ENCODE measurements around the gene ASB2.
A peak's percentile ranks its signal among the peaks of the same experiment; 100 is the strongest.

The ASB2 gene

GRCh38 chr14:93964820-93965286, 11.5 kb downstream of the ASB2 start:
- Mint-ChIP-seq H3K4me3 (no peak overlapping the region), H3K4me1 (ENCODE audit: low read depth) (peaks cover 91% of the 10 kb centered on the region), H3K27me3 (no peaks in the 10 kb centered on the region), H3K9me3 (peaks cover 6% of the 10 kb centered on the region), H3K36me3 (ENCODE audit: low read depth) (peaks cover 5% of the 10 kb centered on the region), H3K27ac (peak overlapping the region; percentile 62)

GRCh38 chr14:93964281-93964680, 12.1 kb downstream of the ASB2 start:
- H3K4me3 Mint-ChIP-seq, result no peak overlapping the region
- peaks cover 6% of the 10 kb centered on the region for H3K9me3 Mint-ChIP-seq

DNA sequence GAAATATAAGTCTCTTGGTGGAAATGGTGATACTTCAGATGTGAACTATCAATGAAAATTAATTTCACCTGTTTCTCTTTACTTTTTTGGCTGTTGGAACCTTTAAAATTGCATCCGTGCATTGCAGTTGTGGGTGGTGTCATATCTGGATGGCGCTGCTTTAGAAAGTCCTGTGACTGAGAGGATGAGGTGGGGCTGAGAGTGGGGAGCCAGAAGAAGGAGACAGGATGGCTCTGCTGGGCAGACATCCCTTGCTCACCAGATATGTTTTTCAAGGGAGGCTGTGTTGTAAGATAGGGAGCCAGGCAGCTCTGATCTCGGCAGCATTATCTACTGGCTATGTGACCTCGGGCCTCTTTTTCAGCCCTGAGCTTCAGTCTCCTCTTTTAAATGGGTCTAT, 12.7 kb downstream of the ASB2 start:
- H3K27ac Mint-ChIP-seq, result peak overlapping the region; percentile 85
- peaks cover 5% of the 10 kb centered on the region for H3K36me3 Mint-ChIP-seq (ENCODE audit: low read depth)
- peaks cover 6% of the 10 kb centered on the region for H3K9me3 Mint-ChIP-seq
- H3K4me3 Mint-ChIP-seq, result peak overlapping the region; percentile 63
- H3K27me3 Mint-ChIP-seq, result no peaks in the 10 kb centered on the region
- H3K4me1 Mint-ChIP-seq (ENCODE audit: low read depth), result peaks cover 97% of the 10 kb centered on the region

More at GRCh38 chr14:93964281-93964680, 12.1 kb downstream of the ASB2 start:
- H3K4me1 Mint-ChIP-seq (ENCODE audit: low read depth), result peaks cover 96% of the 10 kb centered on the region
- peak overlapping the region; percentile 85 for H3K27ac Mint-ChIP-seq
- H3K27me3 Mint-ChIP-seq, result no peaks in the 10 kb centered on the region
- peaks cover 5% of the 10 kb centered on the region for H3K36me3 Mint-ChIP-seq (ENCODE audit: low read depth)

- Mint-ChIP-seq H3K4me3 (peak overlapping the region; percentile 63), H3K36me3 (ENCODE audit: low read depth) (peaks cover 5% of the 10 kb centered on the region), H3K9me3 (peaks cover 6% of the 10 kb centered on the region), H3K4me1 (ENCODE audit: low read depth) (peaks cover 97% of the 10 kb centered on the region), H3K27me3 (no peaks in the 10 kb centered on the region), H3K27ac (peak overlapping the region; percentile 85)
Observed at GRCh38 chr14:93962701-93963601, 13.4 kb downstream of the ASB2 start.

- Mint-ChIP-seq H3K4me1 (ENCODE audit: low read depth) (peaks cover 99% of the 10 kb centered on the region), H3K27me3 (no peaks in the 10 kb centered on the region), H3K9me3 (peaks cover 6% of the 10 kb centered on the region), H3K27ac (peak overlapping the region; percentile 93), H3K36me3 (ENCODE audit: low read depth) (peaks cover 5% of the 10 kb centered on the region), H3K4me3 (peak overlapping the region; percentile 46)
Observed at GRCh38 chr14:93961620-93962019, 14.8 kb downstream of the ASB2 start.

GRCh38 chr14:93960774-93961438, 15.5 kb downstream of the ASB2 start:
- Mint-ChIP-seq H3K27ac (peak overlapping the region; percentile 99), H3K4me1 (ENCODE audit: low read depth) (peaks cover 99% of the 10 kb centered on the region), H3K36me3 (ENCODE audit: low read depth) (peaks cover 5% of the 10 kb centered on the region), H3K4me3 (peak overlapping the region; percentile 46), H3K9me3 (peaks cover 6% of the 10 kb centered on the region), H3K27me3 (no peaks in the 10 kb centered on the region)

- Mint-ChIP-seq H3K9me3 (peaks cover 5% of the 10 kb centered on the region), H3K4me3 (peak overlapping the region; percentile 72), H3K4me1 (ENCODE audit: low read depth) (peaks cover 100% of the 10 kb centered on the region), H3K36me3 (ENCODE audit: low read depth) (peaks cover 6% of the 10 kb centered on the region), H3K27me3 (no peaks in the 10 kb centered on the region), H3K27ac (peak overlapping the region; percentile 99)
Observed at GRCh38 chr14:93960108-93960475, 16.3 kb downstream of the ASB2 start.

DNA sequence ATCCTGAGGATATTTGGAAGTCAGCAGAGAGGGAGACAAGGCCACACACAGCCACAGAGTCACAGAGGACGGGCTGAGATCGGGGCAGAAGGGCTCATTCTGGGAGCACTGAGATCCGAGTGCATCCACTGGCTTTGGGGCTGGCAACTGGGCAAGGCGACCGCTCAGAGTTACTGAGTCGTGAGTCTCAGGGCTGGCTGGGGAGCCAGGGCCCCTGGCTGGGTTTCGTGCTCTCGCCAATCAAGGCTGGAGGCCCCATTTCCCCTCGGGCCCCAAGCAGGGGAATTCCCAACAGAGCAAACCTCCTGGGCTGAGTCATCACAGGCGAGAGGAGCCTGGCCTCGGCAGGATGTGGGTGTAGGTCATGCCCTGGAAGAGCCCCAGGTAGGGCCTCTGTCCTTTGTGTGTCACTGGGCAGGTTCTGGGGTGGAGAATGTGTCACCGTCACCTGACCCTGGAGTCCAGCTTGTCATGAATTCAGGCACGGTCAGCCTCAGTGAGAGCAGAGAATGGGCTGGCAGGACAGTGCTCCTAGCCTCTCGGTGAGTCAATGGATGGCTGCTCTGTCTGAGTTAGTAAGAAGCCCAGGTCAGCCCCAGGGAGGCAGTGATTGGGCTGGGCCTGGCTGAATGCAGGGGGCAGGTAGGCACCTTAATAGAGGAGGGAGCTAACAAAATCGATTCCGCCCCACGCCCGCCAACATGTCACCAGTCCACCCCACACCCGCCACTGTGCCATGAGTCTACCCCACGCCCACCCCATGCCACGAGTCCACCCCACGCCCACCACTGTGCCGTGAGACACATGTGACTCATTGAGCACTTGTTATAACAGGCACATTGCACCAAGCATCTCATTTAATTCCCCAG, 16.9 kb downstream of the ASB2 start:
- Mint-ChIP-seq H3K27ac (peak overlapping the region; percentile 99), H3K4me3 (peak overlapping the region; percentile 72), H3K9me3 (no peaks in the 10 kb centered on the region), H3K36me3 (ENCODE audit: low read depth) (peaks cover 9% of the 10 kb centered on the region), H3K4me1 (ENCODE audit: low read depth) (peaks cover 100% of the 10 kb centered on the region), H3K27me3 (no peaks in the 10 kb centered on the region)

- H3K27ac Mint-ChIP-seq, result peak overlapping the region; percentile 99
- H3K4me1 Mint-ChIP-seq (ENCODE audit: low read depth), result peaks cover 100% of the 10 kb centered on the region
- H3K9me3 Mint-ChIP-seq, result no peaks in the 10 kb centered on the region
- peaks cover 9% of the 10 kb centered on the region for H3K36me3 Mint-ChIP-seq (ENCODE audit: low read depth)
- peak overlapping the region; percentile 72 for H3K4me3 Mint-ChIP-seq
- H3K27me3 Mint-ChIP-seq, result no peaks in the 10 kb centered on the region
Observed at GRCh38 chr14:93958567-93959238, 17.7 kb downstream of the ASB2 start.

- Mint-ChIP-seq H3K27me3 (no peaks in the 10 kb centered on the region), H3K4me1 (ENCODE audit: low read depth) (peaks cover 100% of the 10 kb centered on the region), H3K27ac (peak overlapping the region; percentile 99), H3K9me3 (no peaks in the 10 kb centered on the region), H3K4me3 (peak overlapping the region; percentile 40), H3K36me3 (ENCODE audit: low read depth) (peaks cover 9% of the 10 kb centered on the region)
Observed at GRCh38 chr14:93957751-93958566, 18.4 kb downstream of the ASB2 start.

- peaks cover 96% of the 10 kb centered on the region for H3K4me1 Mint-ChIP-seq (ENCODE audit: low read depth)
- H3K27ac Mint-ChIP-seq, result peak overlapping the region; percentile 99
- H3K27me3 Mint-ChIP-seq, result no peaks in the 10 kb centered on the region
- H3K9me3 Mint-ChIP-seq, result no peaks in the 10 kb centered on the region
- H3K36me3 Mint-ChIP-seq (ENCODE audit: low read depth), result peaks cover 9% of the 10 kb centered on the region
- peak overlapping the region; percentile 40 for H3K4me3 Mint-ChIP-seq
Observed at GRCh38 chr14:93957333-93957710, 19.0 kb downstream of the ASB2 start.

GRCh38 chr14:93956514-93957332, 19.6 kb downstream of the ASB2 start:
- Mint-ChIP-seq H3K4me1 (ENCODE audit: low read depth) (peaks cover 95% of the 10 kb centered on the region), H3K4me3 (peak overlapping the region; percentile 40), H3K9me3 (no peaks in the 10 kb centered on the region), H3K27me3 (no peaks in the 10 kb centered on the region), H3K27ac (peak overlapping the region; percentile 99), H3K36me3 (ENCODE audit: low read depth) (peaks cover 7% of the 10 kb centered on the region)
